Progenitor cell of endocrine pancreas (in vitro differentiated cells): ENCODE results near the gene PRF1. TPM values are rescaled to one million over a fixed set of nuclear protein-coding genes. Genes with fewer than 3 reads are reported as not detected.

Experiments used
- DNase-seq: peaks from one replicate; pipeline ENCODE4 v3.0.0; 2021; ENCODE audit warnings: low spot score; ENCODE audit not compliant: unreplicated experiment
- H3K27ac Mint-ChIP-seq: 2 replicates; pipeline ENCODE4 v1.8.0; 2021; ENCODE audit warnings: mild to moderate bottlenecking, moderate library complexity, mixed read lengths
- H3K27me3 Mint-ChIP-seq: 2 replicates; pipeline ENCODE4 v1.8.0; 2021; ENCODE audit warnings: mixed read lengths
- H3K36me3 Mint-ChIP-seq: 2 replicates; pipeline ENCODE4 v1.8.0; 2022; ENCODE audit warnings: mixed read lengths; ENCODE audit not compliant: insufficient read depth
- H3K4me1 Mint-ChIP-seq: 2 replicates; pipeline ENCODE4 v1.8.0; 2021; ENCODE audit warnings: low read depth, mixed read lengths
- H3K4me3 Mint-ChIP-seq: 2 replicates; pipeline ENCODE4 v1.8.0; 2021; ENCODE audit warnings: low read depth, mild to moderate bottlenecking, moderate library complexity, mixed read lengths
- H3K9me3 Mint-ChIP-seq: 2 replicates; pipeline ENCODE4 v1.8.0; 2021; ENCODE audit warnings: low read depth, mixed read lengths
- total RNA-seq: library from RNA; stranded (reverse); gene quantifications from 2 replicates; pipeline ENCODE4 v1.2.1, GENCODE V29; 2021
- TF ChIP-seq, protein P1 (sequence below): fragments of 200-600 bp; sonication (generic); IDR thresholded peaks from one replicate; pipeline ENCODE4 v1.5.0; 2021; ENCODE audit warnings: antibody characterized with exemption, mild to moderate bottlenecking; ENCODE audit not compliant: unreplicated experiment

The PRF1 gene
- total RNA-seq, 1 donor from 2014 or later = not detected

DNA sequence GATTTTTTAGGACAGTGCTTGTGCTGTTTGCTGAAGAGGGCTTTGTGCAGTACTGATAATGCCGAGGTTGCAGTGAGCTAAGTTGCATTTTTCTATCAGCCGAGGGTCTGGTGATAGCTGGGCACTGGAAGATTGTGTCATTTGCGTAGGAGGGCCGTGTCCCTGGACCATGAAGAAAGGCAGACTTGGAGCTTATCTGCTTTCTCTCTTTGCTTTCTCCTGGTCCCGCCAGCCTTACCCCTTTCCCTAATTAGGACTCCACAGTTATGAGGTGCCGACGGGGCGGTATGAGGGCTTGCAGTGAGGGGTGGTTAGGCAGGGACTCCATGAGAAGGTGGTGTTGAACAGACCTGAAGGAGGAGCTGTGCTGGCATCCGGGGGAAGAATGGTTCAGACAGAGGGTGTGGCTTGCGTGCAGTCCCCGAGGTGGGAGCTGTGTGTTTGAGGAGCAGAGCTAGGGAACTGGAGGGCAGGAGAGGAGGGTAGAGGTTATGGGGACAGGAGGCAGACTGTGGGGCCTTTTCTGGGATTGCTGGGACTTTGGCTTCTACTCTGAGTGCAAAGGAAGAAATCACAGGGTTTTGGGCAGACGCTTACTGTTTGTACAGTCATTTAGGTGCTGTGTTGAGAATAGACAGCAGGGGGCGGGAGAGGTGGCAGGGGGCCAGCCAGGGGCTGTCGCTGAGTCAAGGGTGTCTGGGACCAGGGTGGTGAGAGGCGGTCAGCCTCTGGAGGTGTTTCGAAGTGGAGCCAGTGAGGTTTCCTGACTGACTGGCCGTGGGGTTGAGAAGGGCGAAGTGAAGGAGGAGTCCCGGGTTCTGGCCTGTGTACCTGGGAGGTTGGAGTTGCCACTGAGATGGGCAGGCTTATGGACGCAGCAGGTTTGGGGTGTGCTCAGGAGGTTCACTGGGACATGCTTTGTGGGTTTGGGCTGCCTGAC is 43.4 kb downstream of the PRF1 start:
- Mint-ChIP-seq H3K27ac (peak overlapping the region; percentile 34), H3K36me3 (no peaks in the 10 kb centered on the region), H3K9me3 (no peaks in the 10 kb centered on the region), H3K4me1 (peaks cover 11% of the 10 kb centered on the region), H3K27me3 (peaks cover 10% of the 10 kb centered on the region), H3K4me3 (peak overlapping the region; percentile 39)
- TF ChIP-seq, protein P1, sequence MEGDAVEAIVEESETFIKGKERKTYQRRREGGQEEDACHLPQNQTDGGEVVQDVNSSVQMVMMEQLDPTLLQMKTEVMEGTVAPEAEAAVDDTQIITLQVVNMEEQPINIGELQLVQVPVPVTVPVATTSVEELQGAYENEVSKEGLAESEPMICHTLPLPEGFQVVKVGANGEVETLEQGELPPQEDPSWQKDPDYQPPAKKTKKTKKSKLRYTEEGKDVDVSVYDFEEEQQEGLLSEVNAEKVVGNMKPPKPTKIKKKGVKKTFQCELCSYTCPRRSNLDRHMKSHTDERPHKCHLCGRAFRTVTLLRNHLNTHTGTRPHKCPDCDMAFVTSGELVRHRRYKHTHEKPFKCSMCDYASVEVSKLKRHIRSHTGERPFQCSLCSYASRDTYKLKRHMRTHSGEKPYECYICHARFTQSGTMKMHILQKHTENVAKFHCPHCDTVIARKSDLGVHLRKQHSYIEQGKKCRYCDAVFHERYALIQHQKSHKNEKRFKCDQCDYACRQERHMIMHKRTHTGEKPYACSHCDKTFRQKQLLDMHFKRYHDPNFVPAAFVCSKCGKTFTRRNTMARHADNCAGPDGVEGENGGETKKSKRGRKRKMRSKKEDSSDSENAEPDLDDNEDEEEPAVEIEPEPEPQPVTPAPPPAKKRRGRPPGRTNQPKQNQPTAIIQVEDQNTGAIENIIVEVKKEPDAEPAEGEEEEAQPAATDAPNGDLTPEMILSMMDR = peak; percentile 64
- peak; percentile 41 for DNase-seq

DNA sequence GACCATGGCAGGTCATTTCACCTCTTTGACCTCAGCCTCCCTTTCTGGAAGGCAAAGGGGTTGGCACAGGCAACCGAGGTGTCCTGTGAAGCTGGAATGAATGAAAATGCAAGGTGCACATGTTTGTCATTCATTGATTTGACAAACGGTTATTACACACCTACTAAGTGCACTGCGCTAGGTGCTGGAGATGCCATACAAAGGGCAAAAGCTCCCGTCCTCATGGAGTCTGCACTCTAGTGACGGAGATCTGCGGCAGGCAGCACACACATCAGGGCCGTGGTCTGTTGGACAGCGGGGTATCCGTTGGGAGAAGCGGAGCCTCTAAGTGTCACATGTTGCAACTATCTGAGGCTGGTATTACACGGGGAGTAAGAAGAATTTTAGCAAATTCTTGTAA is 44.2 kb downstream of the PRF1 start:
- peaks cover 10% of the 10 kb centered on the region for H3K27me3 Mint-ChIP-seq
- DNase-seq = no peak
- TF ChIP-seq, protein P1 = no peak
- no peak overlapping the region for H3K4me3 Mint-ChIP-seq
- no peaks in the 10 kb centered on the region for H3K9me3 Mint-ChIP-seq
- peaks cover 11% of the 10 kb centered on the region for H3K4me1 Mint-ChIP-seq
- H3K27ac Mint-ChIP-seq = no peak overlapping the region
- no peaks in the 10 kb centered on the region for H3K36me3 Mint-ChIP-seq

DNA sequence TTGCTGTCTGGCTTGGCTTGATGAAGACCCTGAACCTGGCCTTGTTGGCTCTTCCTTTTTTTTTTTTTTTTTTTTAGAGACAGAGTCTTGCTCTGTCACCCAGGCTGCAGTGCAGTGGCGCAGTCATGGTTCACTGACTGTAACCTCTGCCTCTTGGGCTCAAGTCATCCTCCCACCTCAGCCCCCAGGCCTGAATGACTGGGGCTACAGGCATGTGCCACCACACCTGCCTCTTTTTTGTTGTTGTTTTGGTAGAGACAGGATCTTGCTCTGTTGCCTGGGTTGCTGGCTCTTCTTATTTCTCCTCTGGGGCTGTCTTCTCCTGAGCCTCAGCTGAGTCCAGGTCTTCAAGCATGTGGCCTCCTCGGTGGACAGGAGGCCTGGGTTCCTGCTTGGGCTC is 44.7 kb downstream of the PRF1 start:
- TF ChIP-seq, protein P1 = no peak
- DNase-seq = no peak
- H3K4me3 Mint-ChIP-seq = no peak overlapping the region
- no peaks in the 10 kb centered on the region for H3K36me3 Mint-ChIP-seq
- no peak overlapping the region for H3K27ac Mint-ChIP-seq
- peaks cover 10% of the 10 kb centered on the region for H3K27me3 Mint-ChIP-seq
- H3K9me3 Mint-ChIP-seq = no peaks in the 10 kb centered on the region
- H3K4me1 Mint-ChIP-seq = peaks cover 11% of the 10 kb centered on the region

DNA sequence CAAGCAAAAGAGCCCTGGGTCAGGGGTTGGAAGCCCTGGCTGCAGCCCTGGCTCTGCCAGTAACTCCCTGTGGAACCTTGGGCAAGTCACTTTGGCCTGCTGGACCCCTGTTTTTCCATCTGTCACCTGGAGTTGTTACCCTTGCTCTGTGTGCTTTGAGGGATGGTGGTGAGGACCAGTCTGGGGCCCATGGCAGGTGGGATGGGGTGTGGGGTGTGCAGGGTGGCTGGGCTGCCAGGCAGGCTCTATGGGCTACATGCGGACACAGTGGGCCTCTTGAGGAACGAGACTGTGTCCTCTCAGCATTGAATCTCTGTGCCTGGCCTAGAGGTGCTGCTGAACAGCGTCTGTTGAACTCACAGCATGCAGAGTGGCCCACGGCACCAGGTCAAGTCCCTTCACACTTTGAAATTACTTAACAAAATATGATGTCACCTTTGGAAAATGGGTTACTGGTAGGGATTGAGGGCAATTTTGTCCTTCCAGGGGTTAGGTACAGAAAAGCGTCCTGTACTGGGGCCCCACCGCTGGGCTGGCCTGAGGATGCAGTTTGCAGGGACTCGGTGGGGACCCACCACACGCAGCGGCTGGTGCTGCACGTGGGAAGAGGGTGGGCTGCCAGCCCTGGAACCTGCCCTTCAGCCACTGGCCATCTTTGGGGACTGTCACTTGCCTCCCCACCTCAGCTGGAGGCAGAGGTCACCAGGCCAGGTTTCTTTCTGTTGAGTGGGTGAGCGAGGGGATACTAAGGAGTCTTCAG is 45.3 kb downstream of the PRF1 start:
- Mint-ChIP-seq H3K27me3 (peaks cover 10% of the 10 kb centered on the region), H3K9me3 (no peaks in the 10 kb centered on the region), H3K4me1 (peaks cover 11% of the 10 kb centered on the region), H3K36me3 (no peaks in the 10 kb centered on the region), H3K27ac (no peak overlapping the region), H3K4me3 (no peak overlapping the region)
- TF ChIP-seq, protein P1 = no peak
- no peak for DNase-seq

DNA sequence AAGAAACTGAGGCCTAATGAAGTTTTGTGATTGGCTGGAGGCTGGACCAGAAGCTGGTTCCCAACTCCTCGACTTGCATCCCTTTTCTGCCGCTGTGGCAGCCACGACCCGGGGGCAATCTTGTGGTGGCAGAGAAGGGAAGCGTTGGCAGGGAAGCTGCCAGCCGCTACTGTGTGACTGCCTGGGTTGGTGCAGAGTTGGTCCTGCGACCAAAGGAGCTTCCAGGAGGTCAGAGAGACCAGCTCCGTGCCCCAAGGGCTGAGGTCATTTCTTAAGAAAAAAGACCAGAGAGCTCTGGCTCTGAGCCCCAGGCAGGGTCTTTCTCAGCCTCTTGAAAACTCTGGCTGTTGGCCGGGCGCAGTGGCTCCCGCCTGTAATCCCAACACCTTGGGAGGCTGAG is 47.2 kb downstream of the PRF1 start:
- TF ChIP-seq, protein P1 = no peak
- H3K4me1 Mint-ChIP-seq = peaks cover 11% of the 10 kb centered on the region
- no peak overlapping the region for H3K4me3 Mint-ChIP-seq
- H3K36me3 Mint-ChIP-seq = no peaks in the 10 kb centered on the region
- H3K27me3 Mint-ChIP-seq = peaks cover 10% of the 10 kb centered on the region
- no peaks in the 10 kb centered on the region for H3K9me3 Mint-ChIP-seq
- no peak overlapping the region for H3K27ac Mint-ChIP-seq
- DNase-seq = no peak
